Liver (tissue), 3 donors: ENCODE measurements around the gene SERBP1.

ENCODE experiments used
- CTCF ChIP-seq: fragments of 150-350 bp; IDR thresholded peaks from 2 replicates; pipeline ENCODE4 v1.5.1; 2017; ENCODE audit warnings: improper control_type of control experiment, low read depth, low read length; ENCODE audit not compliant: missing input control
- JUND ChIP-seq, 2 donors: IDR thresholded peaks; 2 replicates each; pipeline ENCODE4 v1.6.1; 2016; ENCODE audit warnings: antibody characterized with exemption in 2 of 2
- MAX ChIP-seq: IDR thresholded peaks from 2 replicates; pipeline ENCODE4 v1.6.1; 2016; ENCODE audit warnings: antibody characterized with exemption
- RAD21 ChIP-seq, 2 donors: IDR thresholded peaks; 2 replicates each; pipeline ENCODE4 v1.6.1; 2016; ENCODE audit warnings: antibody characterized with exemption in 2 of 2, mild to moderate bottlenecking in 2 of 2
- REST ChIP-seq: IDR thresholded peaks from 2 replicates; pipeline ENCODE4 v1.6.1; 2016; ENCODE audit warnings: antibody characterized with exemption, mild to moderate bottlenecking
- RXRA ChIP-seq, 2 donors: IDR thresholded peaks; 2 replicates each; pipeline ENCODE4 v1.6.1; 2017 to 2018; ENCODE audit warnings: antibody characterized with exemption in 2 of 2, mild to moderate bottlenecking in 1 of 2
- YY1 ChIP-seq: IDR thresholded peaks from 2 replicates; pipeline ENCODE4 v1.6.1; 2016; ENCODE audit warnings: antibody characterized with exemption, mild to moderate bottlenecking
- ZBTB33 ChIP-seq: IDR thresholded peaks from 2 replicates; pipeline ENCODE4 v1.6.1; 2016; ENCODE audit warnings: antibody characterized with exemption
- donor health status: healthy.
- donor health status: healthy.

- TF ChIP-seq CTCF (no peak), JUND (IDR thresholded peaks at IDR 0.05) (no peak), YY1 (no peak), REST (no peak), MAX (no peak), RXRA (IDR thresholded peaks at IDR 0.05) (no peak), ZBTB33 (no peak), RAD21 (IDR thresholded peaks at IDR 0.05) (no peak)
Observed at GRCh38 chr1:67432745-67433144, 2.5 kb upstream of the SERBP1 start.
